Keratinocyte (primary cell): Measurements from ENCODE around the gene EXOC6B. TPM values are rescaled to one million over a fixed set of nuclear protein-coding genes. Genes with fewer than 3 reads are reported as not detected.
A peak's percentile ranks its signal among the peaks of the same experiment; 100 is the strongest.

Source experiments
- DNase-seq: peaks from one replicate; pipeline ENCODE4 v3.0.0-alpha.2; 2011; ENCODE audit warnings: low read depth, missing footprints, low spot score
- FAIRE-seq: peaks from 2 replicates; lab custom pipeline; 2011; peaks lifted over from hg19 to GRCh38; lab: Jason Lieb, UNC
- H2AFZ ChIP-seq: 2 replicates; pipeline ENCODE4 v1.6.0; 2012; ENCODE audit warnings: low read length, control low read depth, inconsistent platforms; ENCODE audit not compliant: control insufficient read depth
- H3K27ac ChIP-seq: 2 replicates; pipeline ENCODE4 v1.5.1; 2011; ENCODE audit warnings: low read length; ENCODE audit not compliant: control insufficient read depth, insufficient read depth
- H3K27me3 ChIP-seq: 3 replicates; pipeline ENCODE4 v1.6.0; 2011; ENCODE audit warnings: low read length; ENCODE audit not compliant: control insufficient read depth, insufficient read depth; ENCODE audit errors: extremely low read depth
- H3K36me3 ChIP-seq, 2 experiments: 2 replicates in 1 of 2; 3 replicates in 1 of 2; pipeline ENCODE4 v1.5.1; 2011; ENCODE audit warnings: low read length in 2 of 2, mild to moderate bottlenecking in 1 of 2; ENCODE audit not compliant: control insufficient read depth in 2 of 2, insufficient read depth in 2 of 2; ENCODE audit errors: extremely low read depth in 1 of 2
- H3K4me1 ChIP-seq: 3 replicates; pipeline ENCODE4 v1.5.1; 2011; ENCODE audit warnings: low read length; ENCODE audit not compliant: control insufficient read depth, insufficient read depth; ENCODE audit errors: extremely low read depth
- H3K4me2 ChIP-seq: 3 replicates; pipeline ENCODE4 v1.6.0; 2011; ENCODE audit warnings: low read depth, low read length; ENCODE audit not compliant: control insufficient read depth, insufficient read depth; ENCODE audit errors: extremely low read depth
- H3K4me3 ChIP-seq, 3 experiments: fragments of 200-600 bp in 1 of 3; sonication (generic) in 1 of 3; 2 replicates in 2 of 3; 3 replicates in 1 of 3; pipeline ENCODE4 v1.5.1; 2011 to 2016; ENCODE audit warnings: low read length in 3 of 3, mild to moderate bottlenecking in 3 of 3, control low read depth in 2 of 3, inconsistent platforms in 1 of 3, low read depth in 1 of 3, mixed read lengths in 1 of 3, mixed run types in 1 of 3, moderate library complexity in 1 of 3; ENCODE audit not compliant: control insufficient read depth in 2 of 3, insufficient read depth in 2 of 3; ENCODE audit errors: extremely low read depth in 1 of 3
- H3K79me2 ChIP-seq: 2 replicates; pipeline ENCODE4 v1.6.0; 2012; ENCODE audit warnings: low read length; ENCODE audit not compliant: control insufficient read depth, insufficient read depth
- H3K9ac ChIP-seq: 3 replicates; pipeline ENCODE4 v1.6.0; 2011; ENCODE audit warnings: low read length; ENCODE audit not compliant: control insufficient read depth, insufficient read depth; ENCODE audit errors: extremely low read depth
- H3K9me1 ChIP-seq: 3 replicates; pipeline ENCODE4 v1.6.0; 2011; ENCODE audit warnings: low read length; ENCODE audit not compliant: control insufficient read depth, insufficient read depth; ENCODE audit errors: extremely low read depth
- H3K9me3 ChIP-seq: 2 replicates; pipeline ENCODE4 v1.5.1; 2012; ENCODE audit warnings: low read depth, low read length; ENCODE audit not compliant: control insufficient read depth
- H4K20me1 ChIP-seq: 3 replicates; pipeline ENCODE4 v1.6.0; 2011; ENCODE audit warnings: low read length; ENCODE audit not compliant: control insufficient read depth, insufficient read depth; ENCODE audit errors: extremely low read depth
- CTCF ChIP-seq, 3 experiments: IDR thresholded peaks in 1 of 3; conservative IDR thresholded peaks in 1 of 3; optimal IDR thresholded peaks in 1 of 3; 2 replicates in 2 of 3; 3 replicates in 1 of 3; pipeline versions ENCODE3 to v1.5.1; 2011; ENCODE audit warnings: low read length in 3 of 3, mild to moderate bottlenecking in 3 of 3, moderate library complexity in 2 of 3, control low read depth in 1 of 3, inconsistent platforms in 1 of 3; ENCODE audit not compliant: insufficient read depth in 2 of 3; ENCODE audit errors: extremely low read depth in 1 of 3
- EZH2 ChIP-seq: IDR thresholded peaks from one replicate; pipeline ENCODE4 v1.6.1; 2012; ENCODE audit warnings: inconsistent platforms, mild to moderate bottlenecking, low read length, moderate library complexity
- dilution Hi-C: fragments of 300-500 bp; cut with MboI; formaldehyde crosslinking; loops from one replicate; pipeline ENCODE4 v1.7.0; 2020; ENCODE audit warnings: low sequenced_read_pairs; ENCODE audit not compliant: extremely low pct_ligation_motif_present
- polyA plus RNA-seq, 5 experiments: library from polyadenylated mRNA; depleted of rRNA in 3 of 5; stranded (reverse) in 3 of 5; stranded (forward) in 1 of 5; unstranded in 1 of 5; fragments of >200 nt; gene quantifications; 1 replicate in 1 of 5; 2 replicates in 3 of 5; 3 replicates in 1 of 5; pipeline versions ENCODE4 v1.2.1 to v1.2.3, GENCODE V29; 2011 to 2012; ENCODE audit warnings: missing spikeins in 2 of 5, low read depth in 1 of 5, low replicate concordance in 1 of 5

EXOC6B gene
- polyA plus RNA-seq, 1 donor (not counting 4 experiments of a cell fraction or from before 2014, with no cell fraction given), result 37.3 TPM

DNA sequence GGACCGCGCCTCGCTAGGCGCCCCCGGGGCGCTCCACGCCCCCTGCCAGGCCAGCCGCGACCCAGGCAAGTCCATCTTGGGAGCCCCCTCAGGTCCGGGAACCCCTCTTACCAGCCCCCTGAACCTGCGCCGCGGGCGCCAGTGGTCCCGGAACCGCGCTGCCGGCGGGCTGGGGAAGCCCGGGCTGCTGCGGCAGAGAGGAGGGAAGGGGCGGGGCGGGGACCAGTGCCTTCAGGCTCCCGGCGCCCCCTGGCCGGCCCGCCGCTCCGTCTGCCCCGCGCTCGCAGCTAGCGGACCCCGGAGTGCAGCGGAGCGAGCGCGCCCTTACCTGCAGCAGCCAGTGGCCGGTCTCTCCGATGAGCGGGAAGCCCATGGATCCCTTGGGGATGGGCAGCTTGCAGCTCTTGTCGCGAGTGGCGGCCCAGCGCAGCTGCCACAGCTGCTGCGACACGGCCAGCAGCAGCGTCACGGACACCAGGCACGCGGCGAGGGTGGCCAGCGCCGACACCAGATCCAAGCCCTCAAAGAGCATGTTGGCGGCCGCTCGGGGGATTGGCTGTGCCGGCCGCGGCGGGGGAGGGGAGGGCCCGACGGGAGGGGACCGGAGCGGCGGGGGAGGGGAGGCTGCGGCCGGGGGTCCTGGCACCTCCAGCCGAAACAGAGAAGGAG is 678.4 kb downstream of the EXOC6B start, which contains the start of gene CYP26B1:
CYP26B1 (minus strand) TSS at position 560 of the 669 bp plus-strand sequence; CDS start at position 532, 28 bp downstream.
- no peak within 1 kb of the TSS for H3K27ac ChIP-seq

GRCh38 chr2:72146347-72147302 is 679.2 kb downstream of the EXOC6B start:
- dilution Hi-C loops, result no loop called here
- no peaks in the 10 kb centered on the region for H3K79me2 ChIP-seq
- peak overlapping the region; percentile 87 for H3K4me2 ChIP-seq
- no peaks in the 10 kb centered on the region for H4K20me1 ChIP-seq
- H3K9me3 ChIP-seq, result no peaks in the 10 kb centered on the region
- H3K4me3 ChIP-seq, result peak overlapping the region in 2 of 3 experiments; percentile 18 to 53
- no peak for DNase-seq
- H3K9ac ChIP-seq, result no peak overlapping the region
- H3K9me1 ChIP-seq, result no peaks in the 10 kb centered on the region
- H3K27ac ChIP-seq, result no peak overlapping the region
- peaks cover 63% of the 10 kb centered on the region for H3K27me3 ChIP-seq
- H3K4me1 ChIP-seq, result peaks cover 37% of the 10 kb centered on the region
- H2AFZ ChIP-seq, result no peak overlapping the region
- no peak for FAIRE-seq
- TF ChIP-seq EZH2 (peak; percentile 99), CTCF (optimal IDR thresholded peaks at IDR 0.05 in 1 of 3, IDR thresholded peaks at IDR 0.05 in 1 of 3, conservative IDR thresholded peaks at IDR 0.05 in 1 of 3; ENCODE audit: extremely low read depth in 1 of 3, insufficient read depth in 2 of 3, low read length in 3 of 3) (no peak)
- no peaks in the 10 kb centered on the region for H3K36me3 ChIP-seq

More for the DNA sequence above, 678.4 kb downstream of the EXOC6B start, which contains the start of gene CYP26B1:
- TF ChIP-seq CTCF (optimal IDR thresholded peaks at IDR 0.05 in 1 of 3, IDR thresholded peaks at IDR 0.05 in 1 of 3, conservative IDR thresholded peaks at IDR 0.05 in 1 of 3; ENCODE audit: extremely low read depth in 1 of 3, insufficient read depth in 2 of 3, low read length in 3 of 3), result no peak
- peak; percentile 10 for TF ChIP-seq EZH2
- DNase-seq, result no peak
- Histone ChIP-seq H3K9ac (peak within 1 kb of the TSS; percentile 33), H3K4me1 (peaks cover 37% of the 10 kb centered on the region), H3K36me3 (no peaks in the 10 kb centered on the region), H3K9me3 (no peaks in the 10 kb centered on the region), H3K4me3 (peak within 1 kb of the TSS; percentile 37 to 66 (median 65)), H3K27me3 (peaks cover 63% of the 10 kb centered on the region), H3K9me1 (no peaks in the 10 kb centered on the region), H4K20me1 (no peaks in the 10 kb centered on the region), H2AFZ (peak within 1 kb of the TSS; percentile 33), H3K79me2 (no peaks in the 10 kb centered on the region), H3K4me2 (peak within 1 kb of the TSS; percentile 87)
- dilution Hi-C loops, result no loop called here
- FAIRE-seq, result no peak
